ENCODE results near the gene ELOVL5.
"Not testable (repeated sequence)": the region's sequence is repeated elsewhere in the genome, so short reads cannot be mapped to it uniquely, and the experiment has no call there.

The ELOVL5 gene

GRCh38 chr6:53348371-53349208, at the start of gene ELOVL5:
ELOVL5 (minus strand) TSS chr6:53348950; CDS start chr6:53295699, 53,251 bp downstream.
- peak; percentile 28 to 97 (median 93) for DNase-seq

- DNase-seq = no peak
Measured at GRCh38 chr6:53397283-53397682, 48.5 kb upstream of the ELOVL5 start.

- no peak for DNase-seq
Measured at GRCh38 chr6:53395986-53396385, 47.2 kb upstream of the ELOVL5 start.

- DNase-seq = no peak
Measured at GRCh38 chr6:53394704-53395103, 46.0 kb upstream of the ELOVL5 start.

- DNase-seq = no peak
Measured at GRCh38 chr6:53391170-53391569, 42.4 kb upstream of the ELOVL5 start.

- no peak for DNase-seq
Measured at GRCh38 chr6:53390010-53390409, 41.3 kb upstream of the ELOVL5 start.

- not testable (repeated sequence) for DNase-seq
Measured at GRCh38 chr6:53388615-53389014, 39.9 kb upstream of the ELOVL5 start.

GRCh38 chr6:53382421-53382820, 33.7 kb upstream of the ELOVL5 start:
- no peak for DNase-seq

- no peak for DNase-seq
Measured at GRCh38 chr6:53378208-53378607, 29.5 kb upstream of the ELOVL5 start.

- no peak for DNase-seq
Measured at GRCh38 chr6:53377793-53378192, 29.0 kb upstream of the ELOVL5 start.

- no peak for DNase-seq
Measured at GRCh38 chr6:53377289-53377688, 28.5 kb upstream of the ELOVL5 start.

GRCh38 chr6:53376661-53377226, 28.0 kb upstream of the ELOVL5 start:
- DNase-seq = no peak

GRCh38 chr6:53375847-53376246, 27.1 kb upstream of the ELOVL5 start:
- DNase-seq = no peak

- DNase-seq = no peak
Measured at GRCh38 chr6:53373638-53374037, 24.9 kb upstream of the ELOVL5 start.

GRCh38 chr6:53369876-53370515, 21.2 kb upstream of the ELOVL5 start:
- no peak for DNase-seq

GRCh38 chr6:53369051-53369450, 20.3 kb upstream of the ELOVL5 start:
- no peak for DNase-seq

- no peak for DNase-seq
Measured at GRCh38 chr6:53366128-53366641, 17.4 kb upstream of the ELOVL5 start.

- no peak for DNase-seq
Measured at GRCh38 chr6:53363341-53364079, 14.8 kb upstream of the ELOVL5 start.

GRCh38 chr6:53361549-53362031, 12.8 kb upstream of the ELOVL5 start:
- DNase-seq = peak in 1 of 14 donors; percentile 5

GRCh38 chr6:53360093-53360912, 11.6 kb upstream of the ELOVL5 start:
- DNase-seq = no peak

- DNase-seq = no peak
Measured at GRCh38 chr6:53359843-53360092, 11.0 kb upstream of the ELOVL5 start.
